ENCODE results near the gene CD2BP2. TPM values are rescaled to one million over a fixed set of nuclear protein-coding genes. Genes with fewer than 3 reads are reported as not detected.

Gene CD2BP2
- total and polyA plus RNA-seq, 2 experiments from 2014 or later, result 47.2 to 63.1 TPM

- Histone ChIP-seq H3K27ac (no peak overlapping the region), H3K9me3 (ENCODE audit: low read depth) (no peaks in the 10 kb centered on the region), H3K27me3 (no peaks in the 10 kb centered on the region), H3K4me1 (ENCODE audit: low read depth) (peaks cover 9% of the 10 kb centered on the region), H3K36me3 (no peaks in the 10 kb centered on the region), H3K4me3 (no peak overlapping the region)
- no peak for TF ChIP-seq CTCF (IDR thresholded peaks at IDR 0.05; ENCODE audit: low read depth, low read length)
- DNase-seq (ENCODE audit: low read depth in 1 of 2, low spot score in 1 of 2), result no peak
Measured at GRCh38 chr16:30380072-30380802, 25.1 kb upstream of the CD2BP2 start.

- Histone ChIP-seq H3K4me3 (peak overlapping the region; percentile 60), H3K9me3 (ENCODE audit: low read depth) (no peaks in the 10 kb centered on the region), H3K4me1 (ENCODE audit: low read depth) (peaks cover 9% of the 10 kb centered on the region), H3K27ac (peak overlapping the region; percentile 98), H3K36me3 (no peaks in the 10 kb centered on the region), H3K27me3 (no peaks in the 10 kb centered on the region)
- no peak for TF ChIP-seq CTCF (IDR thresholded peaks at IDR 0.05; ENCODE audit: low read depth, low read length)
- no peak for DNase-seq (ENCODE audit: low read depth in 1 of 2, low spot score in 1 of 2)
Measured at GRCh38 chr16:30379158-30379783, 24.2 kb upstream of the CD2BP2 start.

- DNase-seq (ENCODE audit: low read depth in 1 of 2, low spot score in 1 of 2), result peak; percentile 99
- H3K36me3 ChIP-seq, result no peaks in the 10 kb centered on the region
- peak; percentile 25 for TF ChIP-seq CTCF (IDR thresholded peaks at IDR 0.05; ENCODE audit: low read depth, low read length)
- peaks cover 9% of the 10 kb centered on the region for H3K4me1 ChIP-seq (ENCODE audit: low read depth)
- H3K9me3 ChIP-seq (ENCODE audit: low read depth), result no peaks in the 10 kb centered on the region
- H3K27ac ChIP-seq, result peak overlapping the region; percentile 98
- no peaks in the 10 kb centered on the region for H3K27me3 ChIP-seq
- peak overlapping the region; percentile 60 for H3K4me3 ChIP-seq
Measured at GRCh38 chr16:30378236-30379157, 23.4 kb upstream of the CD2BP2 start.

GRCh38 chr16:30377812-30378235, 22.7 kb upstream of the CD2BP2 start:
- no peaks in the 10 kb centered on the region for H3K27me3 ChIP-seq
- no peaks in the 10 kb centered on the region for H3K9me3 ChIP-seq (ENCODE audit: low read depth)
- H3K36me3 ChIP-seq, result no peaks in the 10 kb centered on the region
- peak overlapping the region; percentile 60 for H3K4me3 ChIP-seq
- H3K27ac ChIP-seq, result peak overlapping the region; percentile 98
- H3K4me1 ChIP-seq (ENCODE audit: low read depth), result peaks cover 9% of the 10 kb centered on the region
- TF ChIP-seq CTCF (IDR thresholded peaks at IDR 0.05; ENCODE audit: low read depth, low read length), result no peak
- peak; percentile 86 to 95 for DNase-seq (ENCODE audit: low read depth in 1 of 2, low spot score in 1 of 2)

GRCh38 chr16:30377050-30377811, 22.1 kb upstream of the CD2BP2 start:
- Histone ChIP-seq H3K36me3 (no peaks in the 10 kb centered on the region), H3K27me3 (no peaks in the 10 kb centered on the region), H3K4me3 (no peak overlapping the region), H3K27ac (peak overlapping the region; percentile 98), H3K9me3 (ENCODE audit: low read depth) (no peaks in the 10 kb centered on the region), H3K4me1 (ENCODE audit: low read depth) (peaks cover 15% of the 10 kb centered on the region)
- DNase-seq (ENCODE audit: low read depth in 1 of 2, low spot score in 1 of 2), result no peak
- no peak for TF ChIP-seq CTCF (IDR thresholded peaks at IDR 0.05; ENCODE audit: low read depth, low read length)

All from cardiac muscle cell (in vitro differentiated cells and primary cell).